A172 (cell line): Measurements from ENCODE around the gene GIT1. TPM values are rescaled to one million over a fixed set of nuclear protein-coding genes. Genes with fewer than 3 reads are reported as not detected.

Experiments used
- DNase-seq: peaks from one replicate; pipeline ENCODE4 v3.0.0-alpha.2; 2015; ENCODE audit warnings: low spot score
- total RNA-seq: library from RNA; depleted of rRNA; stranded (reverse); fragments of >200 nt; shearing (Covaris generic); gene quantifications from 2 replicates; pipeline ENCODE4 v1.2.3, GENCODE V29; 2014; rRNA removed

Gene GIT1
- 51.8 and 53.2 TPM in 2 replicates for total RNA-seq

GRCh38 chr17:29589524-29590410 lies at the start of gene GIT1:
TSS of gene GIT1 (minus strand) at chr17:29589648. CDS start at chr17:29589378, 270 bp downstream.
- DNase-seq = peak; percentile 63

- no peak for DNase-seq
Measured at GRCh38 chr17:29633886-29634285, 44.4 kb upstream of the GIT1 start.

DNA sequence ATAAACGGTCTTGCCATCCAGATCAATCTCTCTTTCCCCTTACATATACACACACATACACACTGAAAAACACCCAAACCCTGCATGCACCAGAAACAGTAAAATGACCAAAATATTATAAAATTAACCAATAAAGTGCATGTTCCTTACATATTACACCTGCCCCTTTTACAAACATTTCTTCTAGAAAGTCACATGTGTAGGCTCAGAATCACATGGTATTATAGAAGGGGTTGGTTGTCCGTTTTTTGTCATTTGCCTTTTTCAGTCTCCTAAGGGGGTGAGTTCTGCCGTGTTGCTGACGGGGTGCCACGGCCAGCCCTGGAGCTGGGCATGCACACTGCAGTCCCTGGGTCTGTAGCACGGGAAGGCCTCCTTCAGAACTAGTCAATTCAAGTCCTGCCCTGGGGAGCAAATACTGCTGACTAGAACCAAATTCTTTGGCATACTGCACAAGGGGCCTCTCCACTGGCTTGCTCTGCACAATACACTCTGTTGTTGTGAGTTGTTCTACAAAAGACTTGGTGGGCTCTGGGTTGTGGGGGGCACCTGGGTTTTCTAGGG lies 41.3 kb upstream of the GIT1 start:
- DNase-seq = no peak

- no peak for DNase-seq
Measured at GRCh38 chr17:29629839-29630238, 40.4 kb upstream of the GIT1 start.

DNA sequence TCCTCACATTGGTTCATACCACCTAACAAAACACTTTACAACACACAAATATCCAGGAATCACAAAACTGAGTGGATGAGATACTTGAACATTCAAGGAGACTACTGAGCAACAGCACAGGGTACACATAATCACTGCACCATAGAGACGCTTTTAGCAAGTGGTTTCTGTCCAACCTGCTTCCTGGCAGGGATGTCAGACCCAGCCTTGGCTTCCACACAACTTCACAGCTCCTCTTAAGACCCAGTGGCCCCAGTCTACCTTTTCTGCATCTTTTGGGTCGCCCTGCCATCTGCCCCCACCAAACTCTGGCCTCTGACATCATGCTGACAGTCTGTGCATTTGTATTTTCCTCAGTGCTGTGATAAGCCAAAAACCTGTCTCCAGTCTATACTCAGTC lies 39.2 kb upstream of the GIT1 start:
- DNase-seq = no peak

GRCh38 chr17:29627951-29628350 lies 38.5 kb upstream of the GIT1 start:
- no peak for DNase-seq

- peak; percentile 85 for DNase-seq
Measured at GRCh38 chr17:29625037-29625750, 35.7 kb upstream of the GIT1 start.

GRCh38 chr17:29624586-29624985 lies 35.1 kb upstream of the GIT1 start:
- no peak for DNase-seq

GRCh38 chr17:29623283-29623647 lies 33.8 kb upstream of the GIT1 start:
- DNase-seq = no peak

- peak; percentile 45 for DNase-seq
Measured at GRCh38 chr17:29622337-29623282, 33.2 kb upstream of the GIT1 start, which contains the start of gene CORO6. TSS of gene CORO6 (minus strand) at chr17:29622912. CDS start at chr17:29621421, 1,491 bp downstream.

DNA sequence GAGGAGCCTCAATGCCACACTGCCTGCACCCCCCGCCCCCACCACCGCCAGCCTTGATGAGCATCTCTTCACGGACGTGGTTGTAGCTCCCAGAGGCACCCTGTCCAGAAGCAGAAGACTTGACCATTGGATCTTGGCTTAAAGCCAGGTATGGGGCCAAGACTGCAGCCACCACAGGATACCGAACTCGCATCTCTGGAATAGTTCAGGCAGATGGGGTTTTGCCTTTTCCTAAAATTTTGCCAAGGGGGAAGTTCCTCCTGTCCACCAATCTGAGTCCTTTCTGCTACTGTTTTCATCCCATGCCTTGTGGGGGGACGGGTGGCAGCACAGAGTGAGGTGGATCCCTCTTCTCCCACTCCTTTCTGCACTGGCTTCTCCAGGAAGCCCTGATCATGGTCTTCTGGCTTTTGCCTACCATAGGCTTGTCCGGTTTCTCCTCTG lies 32.3 kb upstream of the GIT1 start:
- no peak for DNase-seq

GRCh38 chr17:29620779-29621500 lies 31.5 kb upstream of the GIT1 start:
- DNase-seq = no peak

DNA sequence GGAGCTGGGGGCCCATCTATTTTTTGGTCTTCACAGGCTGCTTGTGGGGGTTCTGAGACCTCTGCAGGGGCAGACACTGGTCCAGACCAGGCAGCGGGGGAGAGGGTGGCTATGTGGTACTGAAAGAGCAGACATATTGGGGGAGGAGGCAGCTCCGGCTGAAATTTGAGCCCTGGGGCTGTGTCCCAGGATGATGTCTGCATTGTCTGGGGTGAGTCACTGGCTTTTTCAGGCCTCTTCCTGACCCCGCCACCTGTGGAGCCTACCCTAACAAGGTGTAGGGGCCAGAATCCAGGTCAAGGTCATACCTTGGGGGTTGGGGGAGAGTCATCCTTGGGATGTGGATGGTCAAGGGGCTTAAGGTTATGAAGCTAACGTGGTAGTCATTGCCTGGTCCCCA lies 30.8 kb upstream of the GIT1 start:
- DNase-seq = peak; percentile 75

GRCh38 chr17:29619251-29619650 lies 29.8 kb upstream of the GIT1 start:
- peak; percentile 63 for DNase-seq

DNA sequence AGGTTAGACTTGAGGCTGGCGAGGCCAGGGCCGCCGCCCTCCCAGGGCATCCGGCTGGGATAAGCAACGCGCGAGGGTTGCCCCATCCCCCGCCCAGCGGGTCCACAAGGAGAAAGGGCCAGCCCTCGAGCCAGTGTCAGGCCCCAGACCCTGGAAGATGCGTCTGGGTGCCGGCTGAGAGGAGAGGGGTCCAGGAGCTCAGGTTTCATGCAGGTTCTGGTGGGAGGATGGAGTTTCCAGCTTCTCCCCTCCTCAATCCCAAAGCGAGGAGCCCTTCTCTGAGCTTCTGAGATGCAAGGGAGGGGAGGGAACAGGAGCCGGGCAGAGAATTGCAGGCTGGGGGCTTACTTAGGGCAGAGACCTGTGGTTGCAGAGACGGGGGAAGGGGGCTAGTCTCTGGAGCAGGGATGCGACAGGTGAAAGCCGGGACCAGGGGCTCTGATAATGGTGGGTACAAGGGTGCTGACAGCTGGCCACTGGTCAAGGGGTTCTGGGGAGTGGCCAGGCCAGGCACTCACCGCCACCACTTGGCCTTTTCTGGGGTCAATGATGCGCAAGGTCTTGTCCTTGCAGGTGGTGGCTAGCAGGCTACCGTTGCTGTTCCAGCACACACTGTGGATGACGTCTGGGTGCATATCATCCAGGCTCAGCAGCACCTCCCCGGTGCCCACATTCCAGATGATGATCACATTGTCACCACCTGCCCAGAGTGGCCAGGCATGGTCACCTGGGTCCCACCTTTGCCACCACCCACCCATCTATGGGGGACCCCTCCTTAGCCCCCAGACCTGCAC lies 29.0 kb upstream of the GIT1 start:
- DNase-seq = no peak

- no peak for DNase-seq
Measured at GRCh38 chr17:29617481-29618271, 28.2 kb upstream of the GIT1 start.

- peak; percentile 10 for DNase-seq
Measured at GRCh38 chr17:29617125-29617480, 27.7 kb upstream of the GIT1 start.

- DNase-seq = no peak
Measured at GRCh38 chr17:29616300-29617048, 27.0 kb upstream of the GIT1 start.
